Muscle layer of duodenum (tissue), 2 donors: Measurements from ENCODE around the gene GNAT3.

ENCODE experiments used
- H3K27ac ChIP-seq: one replicate; pipeline ENCODE4 v1.7.0; 2013; ENCODE audit warnings: mild to moderate bottlenecking, low read length
- H3K27me3 ChIP-seq: one replicate; pipeline ENCODE4 v1.7.0; 2013; ENCODE audit warnings: low read depth, mild to moderate bottlenecking, control low read depth, low read length
- H3K36me3 ChIP-seq, 2 donors: one replicate each; pipeline ENCODE4 v1.7.0; 2013; ENCODE audit warnings: low read length in 2 of 2, control low read depth in 1 of 2, mild to moderate bottlenecking in 1 of 2; ENCODE audit not compliant: insufficient read depth in 2 of 2, control insufficient read depth in 1 of 2
- H3K4me1 ChIP-seq, 2 donors: one replicate each; pipeline ENCODE4 v1.7.0; 2013; ENCODE audit warnings: low read length in 2 of 2, mild to moderate bottlenecking in 2 of 2, control low read depth in 1 of 2, moderate library complexity in 1 of 2; ENCODE audit not compliant: insufficient read depth in 2 of 2, control insufficient read depth in 1 of 2
- H3K4me3 ChIP-seq, 2 donors: one replicate each; pipeline ENCODE4 v1.7.0; 2013; ENCODE audit warnings: low read length in 2 of 2, low read depth in 1 of 2, mild to moderate bottlenecking in 1 of 2
- H3K9me3 ChIP-seq, 2 donors: one replicate each; pipeline ENCODE4 v1.7.0; 2013; ENCODE audit warnings: low read length in 2 of 2, control low read depth in 1 of 2, mild to moderate bottlenecking in 1 of 2; ENCODE audit not compliant: control insufficient read depth in 1 of 2
- donor health status: healthy.

Gene GNAT3

DNA sequence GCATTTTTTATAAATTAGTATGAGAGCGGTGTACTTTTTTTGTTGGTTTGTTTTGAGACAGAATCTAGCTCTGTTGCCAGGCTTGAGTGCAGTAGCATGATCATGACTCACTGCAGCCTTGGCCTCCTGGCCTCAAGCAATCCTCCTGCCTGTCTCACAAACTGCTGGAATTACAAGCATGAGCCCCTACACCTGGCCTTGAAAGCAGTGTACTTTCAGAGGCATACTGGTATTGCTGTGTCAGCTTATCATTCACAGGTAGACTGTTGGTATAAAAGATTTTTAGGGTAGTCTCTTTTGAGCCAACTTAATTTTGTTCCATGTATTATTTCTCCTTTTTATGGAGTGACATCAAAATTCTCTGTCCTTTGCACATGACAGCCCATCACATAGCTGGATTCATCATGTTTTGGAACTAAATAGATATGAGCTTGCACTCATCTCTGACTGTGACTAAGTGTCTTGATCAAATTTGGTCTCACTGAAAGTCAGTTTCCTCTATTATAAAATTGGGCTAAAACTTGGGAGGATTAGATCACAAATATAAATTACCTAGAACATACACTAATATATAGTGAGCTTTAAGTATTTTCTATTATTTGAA is 12.4 kb downstream of the GNAT3 start:
- H3K9me3 ChIP-seq, result no peaks in the 10 kb centered on the region
- H3K27me3 ChIP-seq, result no peaks in the 10 kb centered on the region
- H3K27ac ChIP-seq, result no peak overlapping the region
- peaks cover 0 to 4% of the 10 kb centered on the region in 2 donors for H3K4me1 ChIP-seq
- H3K36me3 ChIP-seq, result no peaks in the 10 kb centered on the region
- H3K4me3 ChIP-seq, result no peak overlapping the region

DNA sequence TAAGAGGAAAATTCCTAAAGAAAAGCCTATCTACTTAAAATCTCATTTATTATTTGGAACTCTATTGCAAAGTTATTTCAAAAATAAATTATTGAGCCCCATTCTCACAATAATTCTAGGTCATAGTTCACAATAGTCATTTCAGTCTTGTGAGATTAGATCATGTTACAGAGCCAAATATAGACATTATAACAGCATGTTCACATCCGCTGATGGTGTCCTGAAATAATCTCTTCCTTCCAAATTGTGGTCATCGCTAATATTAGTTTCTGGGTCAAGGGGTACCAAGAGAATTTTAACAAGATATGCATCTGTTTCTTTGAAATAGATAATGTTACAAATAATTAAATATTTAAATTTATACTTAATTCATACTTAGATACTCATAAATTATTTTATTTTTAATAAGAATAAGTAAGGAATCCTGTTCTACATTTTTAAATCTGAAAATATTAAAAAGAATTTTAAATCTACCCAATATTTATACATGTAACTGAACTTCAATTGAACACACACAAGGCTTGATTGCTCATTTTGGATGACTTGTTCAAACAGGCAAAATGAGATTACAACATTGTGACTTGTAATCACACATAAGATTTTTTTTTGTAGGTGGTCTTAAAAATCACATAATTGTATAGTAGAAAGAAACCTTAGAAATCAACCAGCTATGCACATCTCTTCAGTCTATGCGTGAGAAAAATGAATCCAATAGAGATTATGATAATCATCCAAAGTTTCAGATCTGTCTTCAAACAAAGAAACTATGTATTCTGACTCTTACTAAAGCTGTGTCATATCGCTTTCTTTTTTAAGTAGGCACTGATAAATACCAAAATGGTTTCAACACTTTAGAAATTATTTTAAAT is 13.1 kb downstream of the GNAT3 start:
- Histone ChIP-seq H3K27ac (no peak overlapping the region), H3K36me3 (no peaks in the 10 kb centered on the region), H3K27me3 (no peaks in the 10 kb centered on the region), H3K4me1 (peaks cover 0 to 4% of the 10 kb centered on the region in 2 donors), H3K9me3 (no peaks in the 10 kb centered on the region), H3K4me3 (no peak overlapping the region)

DNA sequence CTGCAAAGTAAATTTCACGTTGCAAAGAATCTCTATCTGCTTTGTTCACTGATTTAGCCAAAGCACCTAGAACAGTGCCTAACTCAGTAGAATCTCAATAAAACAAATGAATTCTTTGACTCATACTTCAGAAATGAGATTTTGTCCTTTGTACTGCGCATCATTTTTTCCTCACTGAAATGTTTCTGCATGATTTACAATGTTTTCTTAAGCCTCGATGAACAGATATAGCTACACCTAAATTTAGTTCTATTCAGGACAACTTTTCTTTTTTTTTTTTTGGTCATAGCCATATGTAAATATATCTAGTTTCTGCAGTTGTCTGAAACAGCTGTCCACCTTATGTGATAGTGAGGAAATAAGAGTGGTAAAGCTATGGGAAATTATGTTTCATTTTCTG is 15.3 kb downstream of the GNAT3 start:
- Histone ChIP-seq H3K9me3 (no peaks in the 10 kb centered on the region), H3K27me3 (no peaks in the 10 kb centered on the region), H3K27ac (no peak overlapping the region), H3K4me1 (peaks cover 0 to 4% of the 10 kb centered on the region in 2 donors), H3K36me3 (no peaks in the 10 kb centered on the region), H3K4me3 (no peak overlapping the region)

DNA sequence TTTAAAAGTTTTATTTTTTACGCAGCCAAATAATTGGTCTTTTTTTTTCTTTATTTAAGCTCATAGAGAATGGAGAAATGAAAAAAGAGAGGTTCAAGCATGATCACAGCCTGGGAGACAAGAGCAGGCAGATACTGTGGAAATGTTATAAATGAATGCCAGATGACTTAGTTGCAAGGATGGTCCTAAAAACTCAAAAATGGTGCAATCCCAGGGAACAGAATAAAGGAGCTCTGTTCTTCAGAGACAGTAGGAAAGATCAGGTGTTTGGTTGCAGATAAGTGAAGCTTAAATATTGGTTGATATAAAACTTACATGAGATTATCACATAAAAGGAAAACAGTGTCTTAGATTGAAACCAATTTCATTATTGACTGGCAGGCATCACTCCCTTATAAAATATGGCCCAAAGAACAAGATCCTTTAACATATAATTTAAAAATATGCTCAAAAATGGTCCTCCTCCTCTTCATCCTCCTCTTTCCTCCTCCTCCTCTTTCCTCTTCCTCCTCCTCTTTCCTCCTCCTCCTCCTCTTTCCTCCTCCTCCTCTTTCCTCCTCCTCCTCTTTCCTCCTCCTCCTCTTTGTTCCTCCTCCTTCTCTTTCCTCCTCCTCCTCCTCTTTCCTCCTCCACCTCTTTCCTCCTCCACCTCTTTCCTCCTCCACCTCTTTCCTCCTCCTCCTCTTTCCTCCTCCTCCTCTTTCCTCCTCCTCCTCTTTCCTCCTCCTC is 18.6 kb downstream of the GNAT3 start:
- Histone ChIP-seq H3K27ac (no peak overlapping the region), H3K27me3 (no peaks in the 10 kb centered on the region), H3K4me3 (no peak overlapping the region), H3K36me3 (no peaks in the 10 kb centered on the region), H3K9me3 (no peaks in the 10 kb centered on the region), H3K4me1 (no peaks in the 10 kb centered on the region)

DNA sequence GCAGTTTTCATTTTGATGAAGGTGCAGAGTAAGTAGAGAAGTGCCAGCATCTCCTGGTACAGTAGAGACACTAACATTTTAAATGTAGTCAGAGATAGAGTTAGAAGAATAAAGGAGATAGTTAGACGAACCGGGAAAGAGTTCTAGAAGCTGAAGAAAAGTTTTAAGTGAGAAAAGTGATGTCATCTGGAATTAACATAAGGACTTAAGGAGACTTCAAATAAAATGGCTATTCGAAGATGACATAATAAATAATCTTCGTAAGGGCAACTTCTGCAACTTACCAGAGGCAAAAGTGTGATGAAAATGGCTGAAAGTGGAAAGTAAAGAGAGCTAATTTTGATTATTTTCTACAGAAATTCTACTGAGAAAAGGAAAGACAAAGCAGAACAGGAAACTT is 20.4 kb downstream of the GNAT3 start:
- no peaks in the 10 kb centered on the region for H3K4me1 ChIP-seq
- H3K9me3 ChIP-seq, result no peaks in the 10 kb centered on the region
- no peak overlapping the region for H3K27ac ChIP-seq
- no peak overlapping the region for H3K4me3 ChIP-seq
- H3K27me3 ChIP-seq, result no peaks in the 10 kb centered on the region
- no peaks in the 10 kb centered on the region for H3K36me3 ChIP-seq

DNA sequence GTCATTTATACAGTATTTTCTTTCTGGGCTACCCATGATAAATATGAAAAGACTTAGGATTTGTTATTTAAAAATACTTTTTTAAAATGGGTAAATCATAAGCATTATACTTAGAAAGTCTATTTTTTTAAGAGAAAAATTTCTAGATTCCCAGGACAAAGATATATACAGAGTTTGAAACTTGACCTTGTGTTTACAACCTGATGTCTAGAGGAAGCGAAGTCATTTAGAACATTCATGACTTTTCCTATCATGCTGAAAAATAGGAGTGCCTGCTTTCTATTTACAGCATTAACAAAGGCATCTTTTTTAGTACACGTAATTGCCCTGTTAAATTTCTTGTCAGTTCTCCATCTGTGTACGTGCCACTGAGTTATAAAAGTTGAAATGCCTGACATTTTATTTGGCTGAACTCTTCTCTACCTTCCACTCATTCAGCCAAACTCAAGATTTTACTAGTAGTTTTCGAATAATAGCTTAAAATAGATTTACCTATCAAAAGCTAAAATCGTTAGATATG is 23.0 kb downstream of the GNAT3 start:
- no peaks in the 10 kb centered on the region for H3K4me1 ChIP-seq
- no peaks in the 10 kb centered on the region for H3K27me3 ChIP-seq
- no peaks in the 10 kb centered on the region for H3K36me3 ChIP-seq
- no peak overlapping the region for H3K27ac ChIP-seq
- no peak overlapping the region for H3K4me3 ChIP-seq
- no peaks in the 10 kb centered on the region for H3K9me3 ChIP-seq

DNA sequence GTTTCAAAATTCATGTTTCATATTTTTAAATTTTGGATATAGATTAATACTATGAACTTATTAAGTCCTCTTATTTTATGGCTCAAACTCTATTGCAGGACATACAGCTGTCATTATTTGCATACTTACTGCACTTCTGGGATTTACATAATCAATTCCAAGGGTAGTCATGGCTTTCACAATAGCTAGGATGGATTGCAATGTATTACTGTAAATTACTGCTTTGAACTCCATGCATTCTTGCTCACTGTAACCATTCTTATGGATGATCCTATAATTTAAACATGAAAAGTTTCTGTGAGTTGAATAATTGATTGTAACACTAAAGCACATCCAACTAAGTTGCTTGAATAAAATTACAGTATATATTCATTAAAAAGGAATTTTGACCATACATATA is 23.5 kb downstream of the GNAT3 start:
- H3K36me3 ChIP-seq, result no peaks in the 10 kb centered on the region
- H3K27ac ChIP-seq, result no peak overlapping the region
- no peak overlapping the region for H3K4me3 ChIP-seq
- H3K4me1 ChIP-seq, result no peaks in the 10 kb centered on the region
- H3K27me3 ChIP-seq, result no peaks in the 10 kb centered on the region
- H3K9me3 ChIP-seq, result no peaks in the 10 kb centered on the region

DNA sequence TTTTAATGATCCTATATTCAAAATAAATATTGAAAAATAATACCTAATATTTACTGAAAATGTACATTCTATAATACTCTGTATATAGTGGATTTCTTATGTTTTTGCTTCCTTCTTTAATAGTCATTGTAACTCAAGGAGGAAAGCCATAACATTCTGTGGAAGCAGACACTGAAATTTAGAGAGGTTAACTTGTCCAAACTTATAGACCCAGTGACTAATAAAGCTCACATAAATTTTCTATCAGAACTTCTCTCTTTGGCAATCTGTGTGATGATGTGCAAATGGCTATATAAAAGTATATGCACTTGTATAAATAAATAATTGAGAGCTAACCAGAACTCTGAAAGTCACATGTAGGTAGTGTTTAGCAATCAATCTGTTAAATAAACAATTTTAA is 26.1 kb downstream of the GNAT3 start:
- Histone ChIP-seq H3K27me3 (no peaks in the 10 kb centered on the region), H3K4me3 (no peak overlapping the region), H3K9me3 (no peaks in the 10 kb centered on the region), H3K4me1 (no peaks in the 10 kb centered on the region), H3K27ac (no peak overlapping the region), H3K36me3 (no peaks in the 10 kb centered on the region)

DNA sequence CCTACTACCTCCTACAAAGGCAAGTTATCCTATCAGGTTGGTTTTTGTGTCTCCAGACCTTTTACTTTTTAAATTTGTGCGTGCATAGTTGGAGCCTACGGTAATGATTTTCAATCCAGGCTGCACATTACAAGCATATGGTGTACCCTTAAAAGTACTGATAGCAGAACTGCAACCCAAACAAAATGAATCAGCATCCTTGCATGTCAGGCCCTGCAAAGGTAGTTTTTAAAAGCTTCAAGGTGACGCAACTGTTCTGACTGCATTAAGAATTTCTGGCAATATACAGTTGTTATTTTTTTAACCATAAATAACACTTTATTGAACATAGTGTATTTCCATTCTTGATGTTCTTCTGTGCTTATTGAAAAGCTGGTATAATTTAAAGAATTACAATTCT is 28.9 kb downstream of the GNAT3 start:
- no peaks in the 10 kb centered on the region for H3K9me3 ChIP-seq
- H3K4me3 ChIP-seq, result no peak overlapping the region
- H3K36me3 ChIP-seq, result no peaks in the 10 kb centered on the region
- H3K4me1 ChIP-seq, result no peaks in the 10 kb centered on the region
- H3K27ac ChIP-seq, result no peak overlapping the region
- no peaks in the 10 kb centered on the region for H3K27me3 ChIP-seq

DNA sequence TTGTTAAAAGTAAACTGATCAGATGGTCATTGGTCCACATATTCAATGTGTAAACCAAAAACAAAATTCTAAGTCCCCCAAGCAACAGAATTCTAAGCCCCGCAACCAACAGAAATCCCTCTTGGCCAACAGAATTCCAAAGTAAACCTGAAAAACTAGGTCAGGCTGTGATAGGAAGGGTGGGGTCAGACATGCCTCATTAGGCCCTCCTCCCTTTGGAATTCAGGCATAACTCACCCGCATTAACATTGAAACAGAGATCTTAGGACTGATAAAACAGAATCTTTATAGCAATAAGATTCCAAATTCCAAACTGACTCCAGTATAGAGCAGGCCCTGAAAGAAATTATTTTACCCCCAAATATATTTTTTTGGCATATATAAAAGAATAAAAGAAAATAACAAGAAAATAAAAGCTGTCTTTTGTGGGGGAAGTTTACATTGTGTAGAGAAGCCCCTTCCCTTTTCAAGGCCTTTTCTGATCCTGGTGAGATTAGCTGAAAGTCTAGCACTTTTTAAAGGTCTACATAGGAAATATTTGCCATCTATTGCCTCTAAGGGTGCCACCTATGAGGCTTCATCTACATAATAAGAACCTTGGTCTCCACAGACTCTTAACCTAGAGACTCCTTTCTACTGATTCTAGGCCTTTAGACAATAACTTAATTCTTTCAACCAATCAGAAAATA is 30.5 kb downstream of the GNAT3 start:
- Histone ChIP-seq H3K4me1 (no peaks in the 10 kb centered on the region), H3K27ac (no peak overlapping the region), H3K27me3 (no peaks in the 10 kb centered on the region), H3K36me3 (no peaks in the 10 kb centered on the region), H3K4me3 (no peak overlapping the region), H3K9me3 (no peaks in the 10 kb centered on the region)

DNA sequence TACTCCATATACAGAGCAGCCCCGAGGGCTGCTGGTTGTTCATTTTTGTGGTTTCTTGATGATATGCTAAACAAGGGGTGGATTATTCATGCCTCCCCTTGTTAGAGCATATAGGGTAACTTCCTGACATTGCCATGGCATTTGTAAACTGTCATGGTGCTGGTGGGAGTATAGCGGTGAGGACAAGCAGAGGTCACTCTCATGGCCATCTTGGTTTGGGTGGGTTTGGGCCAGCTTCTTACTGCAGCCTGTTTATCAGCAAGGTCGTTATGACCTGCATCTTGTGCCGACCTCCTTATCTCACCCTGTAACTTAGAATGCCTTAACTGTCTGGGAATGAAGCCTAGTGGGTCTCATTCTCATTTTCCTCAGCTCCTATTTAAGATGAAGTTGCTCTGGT is 31.3 kb downstream of the GNAT3 start:
- Histone ChIP-seq H3K9me3 (no peaks in the 10 kb centered on the region), H3K27ac (no peak overlapping the region), H3K4me1 (no peaks in the 10 kb centered on the region), H3K27me3 (no peaks in the 10 kb centered on the region), H3K36me3 (no peaks in the 10 kb centered on the region), H3K4me3 (no peak overlapping the region)
